Measurements from ENCODE around the gene PHLPP1. TPM values are rescaled to one million over a fixed set of nuclear protein-coding genes. Genes with fewer than 3 reads are reported as not detected.

The PHLPP1 gene
- total and polyA plus RNA-seq, 9 of the 15 experiments (the other 6 are each of a cell fraction or from before 2014, with no cell fraction given) = 0.56 to 9.0 (median 4.5) TPM

- no peaks in the 10 kb centered on the region for H3K79me2 ChIP-seq (ENCODE audit: control insufficient read depth, insufficient read depth, low read length)
- 100% methylated on average over 4 of the region's 8 CpGs for WGBS (ENCODE audit: insufficient coverage, low coverage, missing lambda C conversion rate)
- FAIRE-seq (no peak), ATAC-seq (no peak), DNase-seq (ENCODE audit: extremely low read depth in 1 of 4, low spot score in 3 of 4) (no peak)
- H2AFZ ChIP-seq (ENCODE audit: low read depth, low read length) = no peak overlapping the region
- H4K20me1 ChIP-seq (replicated peaks; ENCODE audit: control insufficient read depth, insufficient read depth, low read length) = no peaks in the 10 kb centered on the region
- no peaks in the 10 kb centered on the region for H3K9me1 ChIP-seq (ENCODE audit: control insufficient read depth, insufficient read depth, low read length)
- H3K27ac ChIP-seq (ENCODE audit: extremely low read depth, low read depth, low read length) = no peak overlapping the region
- intact Hi-C loops (cut with micrococcal nuclease) = no loop called here
- H3K27me3 ChIP-seq (ENCODE audit: control insufficient read depth in 2 of 2, insufficient read depth in 2 of 2, low read length in 2 of 2) = no peaks in the 10 kb centered on the region
- H3K9me3 ChIP-seq (replicated peaks; ENCODE audit: control insufficient read depth, insufficient read depth, low read depth, low read length) = no peaks in the 10 kb centered on the region
- H3K36me3 ChIP-seq (ENCODE audit: control insufficient read depth, insufficient read depth, low read length) = no peaks in the 10 kb centered on the region
- no peak overlapping the region for H3K4me3 ChIP-seq
- ChIA-PET CTCF (ENCODE audit: low intra/inter-chr PET ratio) (no interaction called here), POLR2A (interaction anchor here (0.9 kb wide), 1 partner anchor 10 kb away, joined by 3 read pairs; no protein-coding TSS in a partner anchor)
- in situ Hi-C loops (cut with MboI) = no loop called here
- no peak overlapping the region for H3K4me2 ChIP-seq (ENCODE audit: insufficient read depth, low read length)
- no peak overlapping the region for H3K9ac ChIP-seq (ENCODE audit: insufficient read depth in 1 of 2, low read depth in 2 of 2, low read length in 2 of 2)
- no TSS peak for BruUV-seq (replicated peaks)
- TF ChIP-seq ZBTB34 (CRISPR knock-in tag; IDR thresholded peaks at IDR 0.05) (no peak), NR2C1 (IDR thresholded peaks at IDR 0.05) (no peak), NR2C1 (tag; IDR thresholded peaks at IDR 0.05) (no peak), SRSF7 (optimal IDR thresholded peaks at IDR 0.05; ENCODE audit: low read depth, low read length) (no peak), BMI1 (IDR thresholded peaks at IDR 0.05; ENCODE audit: low read length) (no peak), CLOCK (CRISPR knock-in tag; IDR thresholded peaks at IDR 0.05; ENCODE audit: borderline replicate concordance) (no peak)
- no peaks in the 10 kb centered on the region for H3K4me1 ChIP-seq (replicated peaks in 1 of 2; ENCODE audit: control insufficient read depth in 2 of 2, insufficient read depth in 2 of 2, low read length in 2 of 2)
Observed at GRCh38 chr18:62867534-62867933, 152.2 kb downstream of the PHLPP1 start.
